Activated naive CD8-positive, alpha-beta T cell treated with anti-CD3 and anti-CD28 coated beads, Interleukin-2, amount 10 ng/mL, durations not matched to agents 7 days and 5 days (primary cell): ENCODE measurements around the gene FOSB. TPM values are rescaled to one million over a fixed set of nuclear protein-coding genes. Genes with fewer than 3 reads are reported as not detected.
A peak's percentile ranks its signal among the peaks of the same experiment; 100 is the strongest.

ENCODE experiments used
- ATAC-seq: fragments of 150-1000 bp; cut with Tn5 transposase; one replicate; pipeline ENCODE4 v1.10.0; 2021; ENCODE audit warnings: low read depth, moderate library complexity
- POLR2A ChIA-PET: fragments of 350-600 bp; sonication (Branson Sonifier 250); formaldehyde crosslinking; loops from one replicate; lab custom pipeline; 2021; ENCODE audit warnings: antibody characterized with exemption; lab: Charles Lee
- DNase-seq: peaks from one replicate; pipeline ENCODE4 v3.0.0; 2021
- H3K27ac Mint-ChIP-seq: one replicate; pipeline ENCODE4 v1.8.0; 2022; ENCODE audit warnings: mild to moderate bottlenecking, mixed read lengths
- H3K27me3 Mint-ChIP-seq: one replicate; pipeline ENCODE4 v1.8.0; 2022; ENCODE audit warnings: mild to moderate bottlenecking, moderate library complexity, mixed read lengths
- H3K36me3 Mint-ChIP-seq: one replicate; pipeline ENCODE4 v1.8.0; 2021; ENCODE audit warnings: mild to moderate bottlenecking, mixed read lengths
- H3K4me1 Mint-ChIP-seq: one replicate; pipeline ENCODE4 v1.8.0; 2021; ENCODE audit warnings: mixed read lengths
- H3K4me3 Mint-ChIP-seq: one replicate; pipeline ENCODE4 v1.8.0; 2022; ENCODE audit warnings: mild to moderate bottlenecking, moderate library complexity, mixed read lengths
- H3K9me3 Mint-ChIP-seq: one replicate; pipeline ENCODE4 v1.8.0; 2021; ENCODE audit warnings: mixed read lengths
- total RNA-seq, 2 experiments: library from RNA; stranded (reverse); gene quantifications; one replicate each; pipeline ENCODE4 v1.2.3, GENCODE V29; 2021

Gene FOSB
- total RNA-seq, 2 experiments from 2014 or later: 68.7 to 69.4 TPM

DNA sequence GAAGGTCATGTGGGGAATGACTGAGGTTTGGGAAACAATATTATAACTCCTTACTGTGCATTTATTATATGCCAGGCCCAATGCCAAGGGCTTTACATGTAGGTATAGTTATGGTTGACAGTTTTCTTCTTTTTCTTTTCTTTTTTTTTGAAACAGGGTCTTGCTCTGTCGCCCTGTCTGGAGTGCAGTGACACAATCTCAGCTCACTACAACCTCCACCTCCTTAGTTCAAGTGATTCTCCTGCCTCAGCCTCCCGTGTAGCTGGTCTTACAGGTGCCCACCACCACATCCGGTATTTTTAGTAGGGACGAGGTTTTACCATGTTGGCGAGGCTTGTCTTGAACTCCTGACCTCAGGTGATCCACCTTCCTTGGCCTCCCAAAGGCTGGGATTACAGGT is 15.2 kb downstream of the FOSB start:
- Mint-ChIP-seq H3K4me3 (no peak overlapping the region), H3K27ac (no peak overlapping the region), H3K4me1 (peaks cover 17% of the 10 kb centered on the region), H3K9me3 (no peaks in the 10 kb centered on the region), H3K27me3 (peaks cover 2% of the 10 kb centered on the region), H3K36me3 (no peaks in the 10 kb centered on the region)
- DNase-seq (no peak), ATAC-seq (no peak)
- POLR2A ChIA-PET: interaction anchor here (1.2 kb wide), 1 partner anchor 44 kb away, joined by 3 read pairs; no protein-coding TSS in a partner anchor

DNA sequence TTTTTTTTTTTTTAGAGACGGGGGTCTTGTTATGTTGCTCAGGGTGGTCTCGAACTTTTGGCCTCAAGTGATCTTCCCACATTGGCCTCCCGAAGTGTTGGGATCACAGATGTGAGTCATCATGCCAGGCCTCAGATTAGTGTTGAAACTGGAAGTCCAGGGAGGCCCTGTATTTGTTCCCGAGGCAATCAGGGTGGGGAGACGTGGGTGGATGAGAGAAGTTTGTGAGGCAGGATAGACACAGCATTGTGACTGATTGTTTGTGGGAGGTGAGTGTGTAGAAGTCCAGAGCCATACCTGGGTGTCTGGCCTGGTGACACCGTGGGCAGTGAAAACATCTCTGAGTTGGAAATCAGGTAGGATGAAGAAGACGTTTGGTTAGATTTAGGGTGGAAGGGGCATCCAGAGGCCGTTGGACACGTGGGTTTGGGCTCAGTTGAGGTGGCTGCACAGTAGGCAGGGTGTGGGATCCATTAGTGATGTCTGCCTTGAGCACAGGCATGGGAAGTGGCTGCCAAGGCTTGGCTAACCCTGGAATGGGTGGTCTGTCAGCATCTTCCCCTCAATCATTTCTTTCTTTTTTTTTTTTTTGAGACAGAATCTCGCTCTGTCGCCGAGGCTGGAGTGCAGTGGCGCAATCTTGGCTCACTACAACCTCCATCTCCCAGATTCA is 16.6 kb downstream of the FOSB start:
- ATAC-seq (no peak), DNase-seq (no peak)
- Mint-ChIP-seq H3K4me3 (no peak overlapping the region), H3K9me3 (no peaks in the 10 kb centered on the region), H3K27ac (peak overlapping the region; percentile 50), H3K36me3 (no peaks in the 10 kb centered on the region), H3K4me1 (peaks cover 13% of the 10 kb centered on the region), H3K27me3 (peaks cover 2% of the 10 kb centered on the region)
- POLR2A ChIA-PET: interaction anchor here (1.0 to 2.5 kb wide), 3 partner anchors 15 to 45 kb away, joined by 3 to 13 read pairs (median 7); no protein-coding TSS in a partner anchor

DNA sequence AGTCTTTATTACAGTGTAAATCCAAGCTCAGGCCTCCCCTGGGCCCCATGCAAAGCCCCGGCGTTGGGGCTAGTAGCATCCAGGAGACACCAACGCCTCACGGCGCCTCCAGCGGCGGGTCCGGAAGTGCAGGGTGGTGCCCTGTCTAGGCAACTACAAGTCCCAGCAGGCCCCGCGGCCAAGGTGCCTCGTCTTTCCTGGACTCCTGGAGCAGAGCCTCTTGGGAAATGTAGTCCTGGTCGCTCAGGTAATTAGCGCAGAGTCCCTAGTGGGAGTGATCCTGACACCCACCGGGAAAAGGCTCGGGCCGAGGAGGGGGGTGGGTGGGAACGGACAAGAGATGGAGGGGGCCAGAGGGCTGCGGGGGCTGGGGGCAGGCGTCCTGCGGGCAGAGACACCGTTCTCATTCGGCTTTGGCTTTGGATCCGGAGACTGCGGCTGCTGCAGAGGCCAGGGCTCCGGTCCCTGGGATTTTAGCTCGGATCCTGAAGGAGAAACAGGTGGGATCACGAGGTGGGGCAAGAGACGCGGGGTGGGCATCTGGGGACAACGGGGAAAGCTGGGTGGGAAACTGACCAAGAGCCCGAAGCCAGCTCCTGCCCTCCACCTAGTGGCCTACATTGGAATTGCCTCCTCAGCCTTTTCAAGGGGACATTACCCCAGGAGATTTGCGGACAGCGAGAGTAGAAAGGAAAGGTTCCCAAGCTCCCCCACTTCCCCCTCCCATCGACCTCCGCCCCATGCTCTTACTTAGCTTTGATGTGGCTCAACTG is 17.7 kb downstream of the FOSB start:
- POLR2A ChIA-PET: interaction anchor here (0.5 to 2.5 kb wide), 10 partner anchors 11 to 397 kb away, joined by 3 to 13 read pairs (median 3); no protein-coding TSS in a partner anchor
- no peaks in the 10 kb centered on the region for H3K9me3 Mint-ChIP-seq
- H3K4me1 Mint-ChIP-seq: peaks cover 9% of the 10 kb centered on the region
- DNase-seq: peak; percentile 98
- H3K27me3 Mint-ChIP-seq: peaks cover 2% of the 10 kb centered on the region
- peak overlapping the region; percentile 86 for H3K27ac Mint-ChIP-seq
- H3K4me3 Mint-ChIP-seq: peak overlapping the region; percentile 92
- no peaks in the 10 kb centered on the region for H3K36me3 Mint-ChIP-seq
- ATAC-seq: peak; percentile 97

DNA sequence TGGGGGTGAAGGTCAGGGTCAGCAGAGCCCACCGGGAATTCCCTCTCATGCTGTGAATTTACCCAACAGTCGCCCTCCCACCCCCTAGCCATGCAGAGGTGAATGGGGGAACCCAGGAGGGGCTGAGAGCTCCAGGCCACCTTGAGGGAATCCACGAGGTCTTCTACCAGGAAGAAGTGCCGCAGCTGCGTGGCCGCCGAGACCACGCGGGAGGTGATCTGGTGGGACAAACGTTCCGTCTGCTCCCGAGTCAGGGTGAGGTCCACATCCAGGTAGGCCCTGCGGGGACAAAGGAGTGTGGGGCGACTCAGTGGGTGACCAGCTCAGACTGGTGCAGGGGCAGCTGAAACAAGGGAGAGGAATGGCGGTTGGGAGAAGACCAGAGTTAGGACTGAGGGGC is 20.9 kb downstream of the FOSB start:
- POLR2A ChIA-PET: no interaction called here
- Mint-ChIP-seq H3K4me1 (peaks cover 16% of the 10 kb centered on the region), H3K27ac (no peak overlapping the region), H3K9me3 (no peaks in the 10 kb centered on the region), H3K27me3 (peaks cover 8% of the 10 kb centered on the region), H3K36me3 (no peaks in the 10 kb centered on the region), H3K4me3 (no peak overlapping the region)
- DNase-seq (no peak), ATAC-seq (no peak)

DNA sequence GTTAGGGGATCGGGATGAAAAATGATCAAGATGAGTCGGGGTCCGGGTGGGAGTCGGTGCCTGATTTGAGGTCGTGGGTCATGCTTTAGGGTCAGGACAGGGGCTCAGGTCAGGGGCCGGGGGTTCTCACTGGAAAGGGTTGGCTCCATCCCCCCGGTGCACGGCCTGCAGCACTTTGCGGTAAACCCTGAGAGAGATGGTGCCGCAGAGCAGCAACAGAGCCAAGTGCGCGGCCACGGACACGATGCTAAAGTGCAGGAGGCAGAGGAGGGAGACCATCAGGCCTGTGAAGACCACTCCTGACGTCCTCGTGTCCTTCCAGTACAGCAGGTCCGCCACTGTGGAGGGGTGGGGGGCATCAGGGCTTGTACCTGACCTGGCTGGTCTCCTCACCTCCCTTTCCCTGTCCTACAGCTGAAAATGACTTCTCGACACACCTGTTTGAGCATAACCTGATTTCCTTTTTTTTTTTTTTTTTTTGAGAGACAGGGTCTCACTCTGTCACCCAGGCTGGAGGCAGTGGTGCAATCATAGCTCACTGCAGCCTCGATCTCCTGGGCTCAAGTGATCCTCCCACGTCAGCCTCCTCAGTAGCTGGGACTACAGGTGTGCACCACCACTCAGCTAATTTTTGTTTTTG is 21.5 kb downstream of the FOSB start:
- Mint-ChIP-seq H3K36me3 (no peaks in the 10 kb centered on the region), H3K4me1 (peaks cover 18% of the 10 kb centered on the region), H3K27me3 (peaks cover 8% of the 10 kb centered on the region), H3K27ac (no peak overlapping the region), H3K4me3 (no peak overlapping the region), H3K9me3 (no peaks in the 10 kb centered on the region)
- DNase-seq (no peak), ATAC-seq (no peak)
- POLR2A ChIA-PET: interaction anchor here (0.7 kb wide), 1 partner anchor 40 kb away, joined by 3 read pairs; no protein-coding TSS in a partner anchor

- Mint-ChIP-seq H3K27me3 (peaks cover 24% of the 10 kb centered on the region), H3K9me3 (no peaks in the 10 kb centered on the region), H3K27ac (no peak overlapping the region), H3K36me3 (no peaks in the 10 kb centered on the region), H3K4me3 (peak overlapping the region; percentile 53), H3K4me1 (peaks cover 20% of the 10 kb centered on the region)
- no peak for DNase-seq
- POLR2A ChIA-PET: no interaction called here
- no peak for ATAC-seq
Observed at GRCh38 chr19:45492137-45492626, 24.4 kb downstream of the FOSB start.

GRCh38 chr19:45492627-45493470 is 25.1 kb downstream of the FOSB start:
- Mint-ChIP-seq H3K9me3 (no peaks in the 10 kb centered on the region), H3K36me3 (no peaks in the 10 kb centered on the region), H3K27ac (no peak overlapping the region), H3K4me3 (peak overlapping the region; percentile 77), H3K27me3 (peaks cover 27% of the 10 kb centered on the region), H3K4me1 (peaks cover 24% of the 10 kb centered on the region)
- ATAC-seq (no peak), DNase-seq (no peak)
- POLR2A ChIA-PET: interaction anchor here (0.6 kb wide), 1 partner anchor 25 kb away, joined by 3 read pairs; no protein-coding TSS in a partner anchor

DNA sequence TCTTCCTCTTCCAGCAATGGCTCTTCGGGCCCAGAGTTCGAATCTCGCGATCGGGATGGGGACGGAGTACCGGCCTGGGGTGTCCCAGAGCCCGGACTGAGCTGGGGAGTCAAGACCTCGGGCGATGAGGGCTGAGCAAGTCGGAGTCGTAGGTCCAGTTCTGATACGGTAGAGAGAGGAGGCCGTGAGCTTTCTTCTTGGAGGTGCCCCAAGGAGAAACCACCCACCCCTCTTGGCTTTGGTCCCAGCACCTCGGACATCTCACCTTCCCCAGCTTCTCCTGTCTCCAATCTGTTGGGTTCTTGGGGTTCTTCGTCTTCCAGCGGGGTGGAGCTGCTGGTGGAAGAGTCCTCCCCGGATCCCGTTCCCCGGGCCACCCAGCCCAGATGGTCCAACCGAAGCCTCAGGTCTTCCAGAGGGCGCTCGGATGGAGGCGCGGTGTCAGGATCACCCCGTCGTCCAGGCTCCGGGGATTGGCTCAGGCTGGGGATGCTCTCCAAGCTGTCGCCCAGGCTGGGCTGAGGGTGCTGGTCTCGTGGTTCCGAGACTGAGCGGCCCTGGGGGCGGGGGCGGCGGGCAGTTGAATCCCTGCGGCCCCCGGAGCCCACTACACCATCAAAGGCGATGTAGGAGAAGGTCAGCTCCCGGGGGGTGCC is 26.6 kb downstream of the FOSB start:
- Mint-ChIP-seq H3K4me3 (no peak overlapping the region), H3K27me3 (peaks cover 27% of the 10 kb centered on the region), H3K9me3 (no peaks in the 10 kb centered on the region), H3K4me1 (peaks cover 33% of the 10 kb centered on the region), H3K27ac (no peak overlapping the region), H3K36me3 (peaks cover under 1% of the 10 kb centered on the region)
- POLR2A ChIA-PET: interaction anchor here (1.4 to 2.7 kb wide), 2 partner anchors 14 to 147 kb away, joined by 5 to 8 read pairs; no protein-coding TSS in a partner anchor
- no peak for DNase-seq
- ATAC-seq: no peak

DNA sequence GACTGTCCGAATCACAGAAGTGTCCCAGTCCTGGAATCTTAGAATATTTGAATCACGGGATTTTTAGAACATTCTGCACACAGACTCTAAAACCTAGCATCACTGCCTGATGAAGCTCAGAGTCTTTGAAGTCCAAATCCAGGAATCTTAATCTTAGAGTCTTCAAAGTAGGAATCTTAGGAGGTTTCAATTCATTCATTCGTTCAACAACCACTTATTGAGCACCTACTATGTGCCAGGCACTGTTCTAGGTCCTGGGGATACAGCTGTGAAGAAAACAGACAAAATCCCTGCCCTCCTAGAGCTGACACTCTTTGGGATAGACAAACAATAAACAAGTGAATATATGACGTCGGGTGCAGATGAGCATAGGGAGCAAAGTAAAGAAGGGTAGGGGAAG is 27.4 kb downstream of the FOSB start:
- Mint-ChIP-seq H3K4me1 (peaks cover 35% of the 10 kb centered on the region), H3K27ac (no peak overlapping the region), H3K36me3 (peaks cover 2% of the 10 kb centered on the region), H3K27me3 (peaks cover 27% of the 10 kb centered on the region), H3K9me3 (no peaks in the 10 kb centered on the region), H3K4me3 (peak overlapping the region; percentile 31)
- no peak for DNase-seq
- ATAC-seq: no peak
- POLR2A ChIA-PET: interaction anchor here (1.4 to 2.7 kb wide), 2 partner anchors 13 to 147 kb away, joined by 5 to 8 read pairs; no protein-coding TSS in a partner anchor

DNA sequence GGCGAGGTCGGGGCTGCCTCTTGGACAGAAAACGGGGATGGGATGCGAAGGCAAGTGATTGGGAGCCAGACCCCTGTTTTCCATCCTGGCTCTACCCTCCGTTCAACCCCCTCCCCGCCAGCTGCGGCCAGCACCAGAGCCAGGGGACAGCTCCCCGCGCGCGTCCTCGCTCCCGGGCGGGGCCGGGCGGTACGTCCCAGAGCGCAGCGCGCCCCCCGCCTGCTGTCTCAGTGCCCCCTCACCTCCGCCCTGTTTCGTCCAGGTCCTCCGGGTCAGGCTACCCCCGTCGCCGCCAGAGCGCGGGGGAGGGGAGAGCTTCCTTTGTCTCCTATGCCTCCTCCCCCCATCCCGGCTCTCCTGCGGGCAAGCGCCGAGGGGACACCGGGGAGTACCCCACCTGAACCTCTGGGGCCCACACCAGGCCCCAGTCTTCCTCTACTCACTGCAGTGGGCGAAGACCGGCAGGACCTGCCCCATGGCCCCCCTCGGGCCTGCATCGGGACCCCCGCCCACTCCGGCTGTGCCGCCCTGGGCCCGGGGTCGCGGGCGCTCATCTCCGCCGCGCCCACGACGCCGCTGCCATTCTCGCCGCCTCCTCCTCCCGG is 28.7 kb downstream of the FOSB start:
- H3K36me3 Mint-ChIP-seq: peaks cover 6% of the 10 kb centered on the region
- H3K27me3 Mint-ChIP-seq: peaks cover 27% of the 10 kb centered on the region
- POLR2A ChIA-PET: interaction anchor here (0.5 to 2.7 kb wide), 8 partner anchors 9 to 146 kb away, joined by 3 to 8 read pairs (median 4); no protein-coding TSS in a partner anchor
- DNase-seq: peak; percentile 78
- peaks cover 38% of the 10 kb centered on the region for H3K4me1 Mint-ChIP-seq
- H3K27ac Mint-ChIP-seq: no peak overlapping the region
- peak overlapping the region; percentile 89 for H3K4me3 Mint-ChIP-seq
- no peaks in the 10 kb centered on the region for H3K9me3 Mint-ChIP-seq
- peak; percentile 18 for ATAC-seq

DNA sequence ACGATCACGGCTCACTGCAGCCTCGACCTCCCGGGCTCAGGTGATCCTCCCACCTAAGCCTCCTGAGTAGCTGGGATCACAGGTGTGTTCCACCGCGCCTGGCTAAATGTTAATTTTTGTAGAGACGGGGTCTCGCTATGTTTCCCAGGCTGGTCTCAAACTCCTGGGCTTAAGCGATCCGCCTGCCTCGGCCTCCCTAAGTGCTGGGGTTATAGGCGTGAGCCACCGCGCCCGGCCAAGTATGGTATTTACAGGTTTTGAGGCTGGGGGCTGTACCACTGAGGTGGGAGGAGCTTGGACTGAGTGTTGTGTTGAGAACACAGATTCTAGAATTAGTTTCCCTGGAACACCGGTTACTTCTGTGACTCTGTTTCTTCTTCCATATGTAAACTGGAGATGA is 30.0 kb downstream of the FOSB start:
- Mint-ChIP-seq H3K4me1 (peaks cover 36% of the 10 kb centered on the region), H3K9me3 (no peaks in the 10 kb centered on the region), H3K4me3 (peak overlapping the region; percentile 88), H3K27ac (peak overlapping the region; percentile 74), H3K27me3 (peaks cover 23% of the 10 kb centered on the region), H3K36me3 (peaks cover 6% of the 10 kb centered on the region)
- POLR2A ChIA-PET: interaction anchor here (0.6 to 2.0 kb wide), 5 partner anchors 10 to 187 kb away, joined by 3 to 5 read pairs (median 4); no protein-coding TSS in a partner anchor
- no peak for DNase-seq
- no peak for ATAC-seq
